GM21447 (cell line): ENCODE measurements around the gene ACADVL.

Experiments
- ATAC-seq: cut with Tn5 transposase; IDR thresholded peaks from one replicate; pipeline ENCODE4 v1.9.1; 2021; ENCODE audit not compliant: unreplicated experiment

Gene ACADVL

DNA sequence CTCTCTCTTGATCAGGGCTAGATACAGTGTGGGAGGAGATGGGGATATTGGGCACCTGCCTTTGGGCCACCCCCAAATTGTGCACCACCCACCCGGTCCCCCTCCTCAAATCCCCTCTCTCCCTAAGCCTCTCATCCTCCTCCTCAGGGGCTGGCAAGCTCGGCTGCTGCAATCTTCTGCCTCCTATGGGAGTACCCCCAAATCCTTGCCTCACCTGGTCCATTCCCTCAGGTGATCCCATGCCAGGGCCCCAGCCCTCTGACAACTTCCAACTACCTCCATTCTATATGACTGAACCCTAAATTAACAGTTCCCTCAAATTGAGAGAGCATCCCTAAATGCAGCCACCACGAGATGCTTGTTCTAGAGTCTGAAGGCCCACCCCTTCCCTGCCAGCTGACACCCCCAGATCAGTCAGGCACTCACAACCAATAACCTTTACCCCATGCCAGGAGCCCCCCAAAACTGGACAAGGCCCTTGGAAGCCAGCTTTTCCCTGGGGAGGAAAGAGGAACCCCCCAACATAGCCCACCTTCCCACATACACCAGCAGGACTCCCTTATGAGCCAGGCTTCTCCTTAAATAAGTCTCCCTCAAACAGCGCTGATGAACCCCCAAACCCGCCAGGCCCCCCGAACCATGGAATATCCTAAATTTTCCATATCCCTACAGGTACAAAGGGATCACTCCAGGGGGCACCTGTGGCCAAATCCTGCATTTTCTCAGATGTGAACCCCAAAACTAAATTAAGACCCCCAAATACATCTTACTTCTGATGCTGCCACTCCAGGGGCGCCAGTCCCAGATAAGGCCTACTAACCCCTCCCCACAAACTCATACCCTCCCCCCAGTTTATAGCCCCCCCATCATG, 3.3 kb upstream of the ACADVL start:
- no peak for ATAC-seq

DNA sequence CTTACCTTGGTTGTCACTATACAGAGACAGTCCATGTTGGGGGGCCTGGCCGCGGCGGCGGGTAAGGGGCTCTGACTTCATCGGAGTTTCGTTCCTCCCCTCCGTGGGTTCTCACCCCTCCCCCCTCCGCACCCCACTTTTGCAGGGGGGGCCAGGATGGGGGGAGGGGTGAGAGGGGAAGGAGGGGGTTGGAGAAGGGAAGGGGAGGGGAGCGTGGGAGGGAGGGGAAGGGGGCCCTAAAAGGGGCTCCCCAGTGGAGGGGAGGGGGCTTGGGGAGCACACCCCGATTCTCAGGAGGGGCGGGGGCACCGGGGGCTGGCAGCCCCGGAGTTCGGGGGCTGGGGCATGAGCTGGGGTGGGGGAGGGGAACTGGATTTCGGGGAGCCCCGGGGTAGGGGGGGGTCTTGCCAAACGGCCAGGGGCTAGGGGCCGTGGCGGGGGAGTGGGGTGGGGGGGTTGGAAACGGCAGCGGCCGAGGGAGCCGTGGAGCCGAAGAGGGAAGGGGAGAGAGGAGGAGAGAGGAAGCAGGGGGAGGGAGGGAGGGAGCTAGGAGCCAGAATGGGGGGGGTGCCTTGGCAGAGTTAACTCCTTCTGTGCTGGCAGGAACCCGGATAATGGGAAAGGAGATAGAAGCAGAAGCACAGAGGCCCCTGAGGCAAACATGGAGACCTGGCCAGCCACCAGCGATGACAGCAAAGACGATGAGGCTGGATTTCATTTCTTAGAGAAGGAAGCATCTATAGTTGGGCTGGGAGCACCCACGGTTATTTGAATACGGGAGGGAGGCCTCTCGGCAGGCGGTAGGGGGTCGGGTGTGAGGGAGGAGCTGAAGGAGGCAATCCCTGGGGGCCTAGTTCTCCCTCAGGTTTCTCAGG, 2.4 kb upstream of the ACADVL start:
- no peak for ATAC-seq

DNA sequence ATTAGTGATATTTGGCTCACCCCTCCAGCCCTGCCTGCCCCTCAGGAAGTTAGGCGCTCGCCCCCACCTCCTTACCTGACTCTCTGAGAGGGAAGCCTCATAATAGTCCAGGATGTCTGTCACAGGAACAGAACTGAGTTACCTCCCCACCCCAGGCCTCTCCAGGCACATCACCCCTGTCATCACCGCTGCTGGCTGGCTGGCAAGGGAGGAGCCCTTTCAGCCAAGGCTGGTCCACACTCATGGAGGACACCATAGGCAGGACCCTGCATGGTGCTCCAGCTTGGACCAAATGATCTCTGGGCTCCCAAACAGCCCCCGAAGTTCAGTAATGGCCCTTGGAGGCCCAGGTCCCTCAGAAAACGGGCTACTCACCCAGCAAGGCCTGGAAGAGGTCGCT, 1.6 kb upstream of the ACADVL start:
- ATAC-seq = no peak

DNA sequence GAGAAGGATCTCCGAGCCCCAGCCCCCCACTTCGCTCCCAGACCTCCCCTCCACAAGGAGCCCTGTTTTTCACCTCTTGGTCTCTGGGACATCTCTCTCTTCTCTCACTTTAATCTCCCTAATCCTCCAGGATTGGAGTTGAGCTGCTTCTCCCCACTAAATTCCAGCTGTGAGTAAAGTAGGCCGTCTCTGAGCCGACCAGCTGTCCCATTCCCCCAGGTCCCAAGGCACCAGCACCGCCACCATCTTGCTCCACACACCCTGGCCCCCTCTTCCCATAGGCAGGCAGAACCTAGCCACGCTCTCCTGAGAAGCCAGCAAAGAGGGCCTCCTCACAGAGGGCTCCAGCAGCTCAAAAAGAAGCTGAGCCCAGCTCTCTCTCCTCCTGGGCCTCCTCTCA, 980 bp upstream of the ACADVL start:
- no peak for ATAC-seq

DNA sequence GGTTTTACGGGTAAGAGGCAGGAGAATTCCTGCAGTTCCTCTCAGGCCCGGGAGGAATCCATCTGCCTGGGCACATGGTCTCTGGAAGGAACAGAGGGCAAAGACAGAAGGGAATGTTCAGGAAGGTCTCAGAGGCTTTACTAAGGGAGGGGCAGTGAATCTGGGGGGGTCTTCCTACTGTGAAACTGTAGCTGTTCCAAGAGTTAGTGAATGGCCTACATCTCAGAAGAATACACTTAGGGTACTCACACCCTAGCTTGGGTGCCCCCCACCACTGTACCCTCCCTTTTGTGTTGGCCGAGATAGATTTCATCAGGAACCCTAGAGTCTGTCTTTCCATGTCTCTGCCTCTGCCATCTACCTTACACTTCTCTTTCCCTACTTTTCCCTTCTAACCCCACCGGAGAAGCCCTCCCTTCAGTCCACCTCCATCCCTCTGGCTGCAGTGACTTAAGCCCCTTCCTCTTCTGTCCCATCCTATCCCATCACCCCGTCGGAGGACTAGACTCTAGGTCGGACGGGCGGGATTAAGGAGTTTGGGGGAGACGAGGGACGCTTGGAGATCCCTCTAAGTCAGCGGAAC, 418 bp upstream of the ACADVL start:
- no peak for ATAC-seq

DNA sequence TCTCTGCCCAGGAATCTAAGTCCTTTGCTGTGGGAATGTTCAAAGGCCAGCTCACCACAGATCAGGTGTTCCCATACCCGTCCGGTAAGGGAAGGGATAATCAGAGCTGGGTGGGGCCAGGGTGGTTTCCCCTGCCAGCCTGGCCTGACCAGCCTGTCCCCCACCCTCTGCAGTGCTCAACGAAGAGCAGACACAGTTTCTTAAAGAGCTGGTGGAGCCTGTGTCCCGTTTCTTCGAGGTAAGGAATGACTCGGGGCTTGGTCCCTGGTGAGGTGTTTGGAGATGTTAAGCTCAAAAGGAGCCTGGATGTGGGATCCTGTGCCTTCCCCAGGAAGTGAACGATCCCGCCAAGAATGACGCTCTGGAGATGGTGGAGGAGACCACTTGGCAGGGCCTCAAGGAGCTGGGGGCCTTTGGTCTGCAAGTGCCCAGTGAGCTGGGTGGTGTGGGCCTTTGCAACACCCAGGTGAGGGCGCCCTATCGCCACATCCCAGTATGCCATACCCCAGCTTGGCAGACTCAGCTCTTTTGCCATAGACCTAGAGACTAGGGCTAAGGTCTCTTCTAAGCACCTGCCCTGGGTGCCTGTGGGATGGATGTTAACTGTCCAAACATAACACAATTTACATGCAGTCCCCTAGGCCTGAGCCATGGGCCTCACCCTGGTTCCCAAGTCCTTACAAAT, 997 bp downstream of the ACADVL start:
- no peak for ATAC-seq

DNA sequence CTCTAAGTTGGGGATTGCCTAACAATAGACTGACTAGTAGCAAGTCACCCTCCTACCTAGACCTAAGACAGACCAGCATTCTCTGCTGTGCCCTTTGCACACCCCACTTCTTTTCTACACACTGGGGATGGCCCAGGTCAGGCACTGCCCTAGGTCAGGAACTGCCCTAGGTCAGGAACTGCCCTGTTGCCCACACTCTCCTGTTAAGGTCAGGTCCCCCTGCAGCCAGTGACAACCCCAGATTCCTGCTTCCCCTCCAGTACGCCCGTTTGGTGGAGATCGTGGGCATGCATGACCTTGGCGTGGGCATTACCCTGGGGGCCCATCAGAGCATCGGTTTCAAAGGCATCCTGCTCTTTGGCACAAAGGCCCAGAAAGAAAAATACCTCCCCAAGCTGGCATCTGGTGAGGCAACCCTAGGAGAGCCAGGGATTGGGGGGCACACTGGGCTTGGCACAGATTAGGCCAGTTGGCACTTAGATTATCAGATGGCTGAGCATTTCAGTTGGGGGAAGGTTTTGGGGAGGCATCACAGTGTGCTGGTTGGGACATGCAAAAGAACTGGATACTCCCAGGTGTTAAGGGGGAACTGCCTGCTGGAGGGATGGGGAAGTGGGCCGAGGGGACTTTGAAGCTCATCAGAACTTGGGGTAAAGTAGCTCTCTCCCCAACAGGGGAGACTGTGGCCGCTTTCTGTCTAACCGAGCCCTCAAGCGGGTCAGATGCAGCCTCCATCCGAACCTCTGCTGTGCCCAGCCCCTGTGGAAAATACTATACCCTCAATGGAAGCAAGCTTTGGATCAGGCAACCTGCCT, 1.7 kb downstream of the ACADVL start:
- ATAC-seq = no peak

DNA sequence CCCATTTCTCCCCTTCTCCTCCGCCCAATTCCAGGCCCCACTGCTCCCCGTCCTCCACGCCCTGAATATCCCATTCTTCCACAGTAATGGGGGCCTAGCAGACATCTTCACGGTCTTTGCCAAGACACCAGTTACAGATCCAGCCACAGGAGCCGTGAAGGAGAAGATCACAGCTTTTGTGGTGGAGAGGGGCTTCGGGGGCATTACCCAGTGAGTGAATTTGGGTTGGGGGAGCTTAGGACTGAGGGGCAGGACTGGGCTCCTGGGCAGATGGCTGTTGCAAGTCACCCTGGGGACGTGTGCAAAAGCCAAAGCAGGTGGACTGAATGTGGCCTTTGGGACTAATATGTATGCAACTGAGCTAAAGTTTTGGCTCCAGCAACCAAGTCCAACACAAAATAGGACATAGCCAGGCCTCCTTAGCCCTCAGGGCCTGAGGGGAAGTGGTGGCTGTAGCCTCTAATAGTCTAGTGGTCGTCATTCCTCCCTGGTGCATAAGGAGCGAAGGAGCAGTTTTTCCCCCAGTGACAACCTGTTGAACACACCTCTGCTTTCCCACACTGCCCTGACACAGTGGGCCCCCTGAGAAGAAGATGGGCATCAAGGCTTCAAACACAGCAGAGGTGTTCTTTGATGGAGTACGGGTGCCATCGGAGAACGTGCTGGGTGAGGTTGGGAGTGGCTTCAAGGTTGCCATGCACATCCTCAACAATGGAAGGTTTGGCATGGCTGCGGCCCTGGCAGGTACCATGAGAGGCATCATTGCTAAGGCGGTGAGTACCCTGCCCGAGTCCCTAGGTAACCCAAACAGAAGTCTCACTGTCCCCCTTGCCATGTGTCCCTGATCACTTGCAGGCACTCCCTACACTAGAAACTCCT, 2.6 kb downstream of the ACADVL start:
- no peak for ATAC-seq

DNA sequence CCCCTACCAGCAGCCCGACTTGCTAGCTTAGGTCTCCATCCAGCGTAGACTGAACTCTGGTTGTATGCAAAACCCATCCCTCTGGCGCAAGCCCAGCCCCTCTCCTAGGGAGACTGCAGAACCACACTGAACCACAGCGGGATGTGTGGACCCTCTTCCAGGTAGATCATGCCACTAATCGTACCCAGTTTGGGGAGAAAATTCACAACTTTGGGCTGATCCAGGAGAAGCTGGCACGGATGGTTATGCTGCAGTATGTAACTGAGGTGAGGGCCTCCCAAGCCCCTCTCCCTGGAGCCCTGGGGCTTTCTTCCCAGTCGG, 3.2 kb downstream of the ACADVL start:
- no peak for ATAC-seq

DNA sequence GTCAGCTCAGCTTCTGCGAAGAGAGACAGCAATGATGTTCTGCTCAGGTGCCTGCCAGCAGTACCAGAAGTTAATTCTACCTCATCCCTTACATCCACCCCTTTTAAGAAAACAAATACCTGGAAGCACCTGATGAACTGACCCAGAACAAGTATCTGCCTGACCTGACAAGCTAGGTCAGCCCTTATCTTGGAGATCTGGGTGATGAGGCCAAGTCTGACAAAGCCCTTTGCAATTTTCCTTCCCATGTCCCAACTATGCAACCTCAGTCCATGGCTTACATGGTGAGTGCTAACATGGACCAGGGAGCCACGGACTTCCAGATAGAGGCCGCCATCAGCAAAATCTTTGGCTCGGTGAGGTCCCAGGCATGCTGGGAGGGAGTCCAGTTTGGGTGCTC, 3.6 kb downstream of the ACADVL start:
- ATAC-seq = no peak

DNA sequence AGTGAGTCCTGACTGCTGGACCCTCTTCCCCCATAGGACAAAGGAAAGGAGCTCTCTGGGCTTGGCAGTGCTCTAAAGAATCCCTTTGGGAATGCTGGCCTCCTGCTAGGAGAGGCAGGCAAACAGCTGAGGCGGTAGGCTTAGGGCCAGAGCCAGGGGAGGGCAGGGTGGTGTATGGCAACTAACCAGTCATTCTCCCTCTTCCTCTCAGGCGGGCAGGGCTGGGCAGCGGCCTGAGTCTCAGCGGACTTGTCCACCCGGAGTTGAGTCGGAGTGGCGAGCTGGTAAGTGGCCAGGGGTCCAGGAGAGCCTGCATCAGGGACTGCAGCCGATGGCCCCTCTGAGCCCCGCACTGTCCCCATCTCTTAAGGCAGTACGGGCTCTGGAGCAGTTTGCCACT, 4.4 kb downstream of the ACADVL start:
- ATAC-seq = no peak

DNA sequence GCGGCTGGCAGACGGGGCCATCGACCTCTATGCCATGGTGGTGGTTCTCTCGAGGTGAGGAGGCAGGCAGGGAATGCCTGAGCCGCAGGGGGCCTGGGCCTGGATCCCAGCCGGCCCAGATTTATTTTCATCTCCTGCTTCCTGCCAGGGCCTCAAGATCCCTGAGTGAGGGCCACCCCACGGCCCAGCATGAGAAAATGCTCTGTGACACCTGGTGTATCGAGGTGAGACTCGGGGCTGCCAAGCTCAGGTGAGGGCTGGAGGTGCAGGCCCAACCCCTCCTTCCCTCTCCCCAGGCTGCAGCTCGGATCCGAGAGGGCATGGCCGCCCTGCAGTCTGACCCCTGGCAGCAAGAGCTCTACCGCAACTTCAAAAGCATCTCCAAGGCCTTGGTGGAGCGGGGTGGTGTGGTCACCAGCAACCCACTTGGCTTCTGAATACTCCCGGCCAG, 4.9 kb downstream of the ACADVL start:
- no peak for ATAC-seq

DNA sequence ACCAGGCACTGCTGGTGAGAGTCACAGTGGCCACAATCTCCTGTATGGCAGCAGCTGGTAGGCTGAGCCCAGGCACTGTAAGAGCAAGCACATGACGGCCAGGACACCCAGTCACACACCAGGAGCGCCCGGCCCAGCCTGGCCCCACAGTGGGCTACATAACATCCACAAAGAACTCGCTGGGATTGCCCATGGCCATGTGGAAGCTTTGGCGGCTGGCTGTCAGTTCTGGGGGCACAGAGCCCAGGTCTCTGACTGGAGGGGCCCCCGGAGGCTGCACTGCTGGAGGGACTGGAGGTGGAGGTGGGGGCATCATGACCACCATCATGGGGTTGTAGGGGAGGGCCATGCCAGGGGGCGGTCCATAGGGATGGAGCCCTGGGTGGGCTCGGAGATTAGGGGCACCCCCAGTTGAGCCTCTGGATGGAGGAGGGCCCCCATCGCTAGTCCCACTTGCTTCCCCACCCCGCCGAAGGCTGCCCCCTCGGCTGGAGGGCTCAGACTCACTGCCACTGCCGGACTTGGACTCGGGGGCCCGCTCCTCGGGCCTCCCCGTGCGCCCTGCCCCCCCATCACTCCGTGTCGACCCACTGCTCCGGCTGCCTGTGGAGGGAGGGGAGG, 6.1 kb downstream of the ACADVL start:
- no peak for ATAC-seq

DNA sequence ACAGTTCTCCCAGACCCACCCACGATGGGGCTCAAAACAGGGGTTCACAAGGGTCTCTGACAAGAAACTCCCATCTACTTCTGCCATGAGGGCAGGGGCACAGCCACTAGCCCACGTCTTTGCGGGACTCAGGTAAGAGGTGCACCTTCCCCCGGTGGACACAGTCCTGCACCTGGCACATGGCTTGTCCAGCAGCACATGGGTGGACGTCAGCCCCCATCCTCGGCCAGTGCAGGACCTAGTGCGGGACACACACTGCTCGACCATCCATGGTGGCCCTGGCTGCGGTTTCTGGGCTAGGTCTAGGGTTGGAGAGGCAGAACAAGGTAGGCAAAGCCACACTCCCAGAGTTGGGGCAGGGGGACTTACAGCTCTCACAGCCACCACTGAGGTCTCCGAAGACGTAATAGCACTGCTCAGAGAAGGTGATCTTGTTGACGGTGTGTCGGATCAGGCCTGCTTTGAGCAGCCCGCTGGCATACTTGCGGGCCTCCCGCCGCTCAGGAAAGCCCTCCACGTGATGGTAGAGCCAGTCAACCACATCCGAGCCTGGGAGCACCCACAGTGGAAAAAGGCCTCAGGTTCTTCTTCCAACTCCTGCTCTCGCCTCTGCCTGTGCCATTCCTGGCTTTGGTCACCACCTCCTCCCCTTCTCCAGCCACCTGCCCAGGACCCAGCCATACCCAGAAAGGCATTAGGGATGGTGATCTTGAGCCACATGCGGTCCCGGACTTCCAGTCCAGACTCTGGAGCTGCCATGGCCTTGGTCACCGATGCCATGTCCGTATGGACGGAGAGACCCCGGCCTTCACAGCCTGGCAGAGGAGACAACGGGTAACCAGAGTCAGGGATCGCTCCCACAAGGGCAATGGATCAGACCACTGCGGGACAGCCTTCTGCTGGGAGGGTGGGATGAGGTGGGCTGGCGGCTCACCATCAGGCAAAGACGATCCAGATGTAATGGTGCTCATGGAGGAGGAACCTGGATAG, 7.3 kb downstream of the ACADVL start:
- no peak for ATAC-seq

DNA sequence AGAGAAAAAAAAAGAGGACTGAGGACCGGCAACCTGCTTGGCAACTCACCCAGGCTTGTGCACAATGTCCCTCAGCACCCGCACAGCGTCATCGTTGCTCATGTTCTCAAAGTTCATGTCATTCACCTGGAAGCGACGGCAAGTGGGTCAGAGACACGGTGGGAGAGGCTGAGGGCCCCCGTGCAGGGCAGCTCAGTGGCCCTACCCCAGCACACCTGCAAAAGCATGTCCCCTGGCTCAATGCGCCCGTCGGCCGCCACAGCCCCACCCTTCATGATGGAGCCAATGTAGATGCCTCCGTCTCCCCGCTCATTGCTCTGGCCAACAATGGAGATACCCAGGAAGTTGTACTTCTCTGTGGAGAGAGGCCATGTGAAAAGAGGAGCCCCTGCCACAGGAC, 9.2 kb downstream of the ACADVL start:
- ATAC-seq = no peak

DNA sequence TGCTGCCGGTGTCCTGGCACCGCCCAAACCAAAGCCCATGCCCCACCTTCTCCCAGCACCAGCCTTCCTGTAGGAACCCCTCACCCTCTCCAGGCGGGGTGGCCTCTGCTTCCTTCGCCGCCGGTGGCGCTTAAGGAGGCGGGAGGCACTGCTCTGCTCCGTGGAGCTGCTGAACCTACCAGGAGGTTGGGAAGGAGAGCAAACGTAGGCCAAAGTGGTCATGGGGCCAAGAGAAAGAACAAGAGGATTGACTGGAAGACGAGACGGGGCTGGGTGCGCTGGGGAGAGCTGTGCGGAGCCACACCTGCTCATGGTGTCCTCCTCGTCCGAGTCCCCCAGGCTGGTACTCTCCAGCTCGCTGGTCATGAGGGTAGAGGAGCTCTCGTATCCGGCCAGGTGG, 9.8 kb downstream of the ACADVL start:
- no peak for ATAC-seq

DNA sequence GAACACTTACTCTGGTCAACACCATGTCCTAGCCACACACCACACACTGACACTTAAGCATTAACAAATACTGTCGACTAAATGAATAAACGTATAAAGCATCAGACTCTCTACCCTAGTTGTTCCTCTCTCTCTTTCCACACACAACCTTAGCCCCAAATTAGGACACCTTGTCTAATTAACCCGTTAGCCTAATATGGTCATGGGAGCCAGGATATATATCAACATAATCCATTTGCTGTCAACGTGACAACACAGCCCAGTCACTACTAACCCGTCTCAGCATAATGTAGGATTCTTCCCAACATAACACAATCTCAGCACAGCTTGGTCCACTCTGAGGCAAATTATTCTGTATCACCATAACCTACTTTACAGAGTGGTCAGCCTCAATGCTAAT, 12.4 kb downstream of the ACADVL start:
- no peak for ATAC-seq

DNA sequence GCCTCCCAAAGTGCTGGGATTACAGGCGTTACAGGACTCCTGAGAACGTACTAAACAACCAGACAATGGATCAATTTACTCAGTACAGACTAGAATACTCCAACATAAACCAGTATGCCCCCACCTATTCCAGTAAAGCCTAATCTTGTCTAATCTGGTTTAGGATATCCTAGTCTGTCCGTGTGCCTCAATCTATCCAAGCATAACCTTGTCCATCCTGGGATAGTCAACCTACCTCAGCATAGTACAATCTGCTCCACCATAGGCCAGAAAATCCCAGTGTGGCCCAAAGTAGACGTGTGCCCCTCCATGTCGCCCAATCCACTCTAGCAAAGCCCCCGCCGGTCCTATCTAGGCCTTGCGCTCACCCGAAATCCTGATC, 14.0 kb downstream of the ACADVL start:
- no peak for ATAC-seq
